Kidney tubule cell (primary cell): ENCODE results near the gene VSIG8.

Experiments used
- DNase-seq: peaks from one replicate; pipeline ENCODE4 v3.0.0-alpha.2; 2018; ENCODE audit warnings: low spot score

The VSIG8 gene

DNA sequence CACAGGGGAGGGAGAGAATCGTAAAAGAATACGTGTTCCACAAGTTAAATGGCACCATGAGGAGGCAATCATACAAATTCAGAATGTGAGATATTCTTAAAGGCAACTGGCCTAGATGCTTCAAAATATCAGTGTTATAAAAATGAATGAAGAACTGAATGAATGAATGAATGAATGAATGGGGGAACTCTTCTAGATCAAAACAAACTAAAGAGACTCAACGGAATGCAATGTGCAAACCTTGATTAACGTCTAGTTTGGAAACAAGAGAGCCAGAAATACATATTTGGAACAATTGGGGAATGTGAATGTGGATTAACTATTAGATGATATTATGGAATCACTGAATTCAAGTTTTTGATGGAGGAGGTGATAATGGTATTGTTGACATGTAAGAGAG lies 20.7 kb upstream of the VSIG8 start:
- no peak for DNase-seq

- peak; percentile 70 for DNase-seq
Observed at GRCh38 chr1:159882527-159882862, 20.0 kb upstream of the VSIG8 start.

- peak; percentile 100 for DNase-seq
Observed at GRCh38 chr1:159881622-159882526, 19.4 kb upstream of the VSIG8 start.

DNA sequence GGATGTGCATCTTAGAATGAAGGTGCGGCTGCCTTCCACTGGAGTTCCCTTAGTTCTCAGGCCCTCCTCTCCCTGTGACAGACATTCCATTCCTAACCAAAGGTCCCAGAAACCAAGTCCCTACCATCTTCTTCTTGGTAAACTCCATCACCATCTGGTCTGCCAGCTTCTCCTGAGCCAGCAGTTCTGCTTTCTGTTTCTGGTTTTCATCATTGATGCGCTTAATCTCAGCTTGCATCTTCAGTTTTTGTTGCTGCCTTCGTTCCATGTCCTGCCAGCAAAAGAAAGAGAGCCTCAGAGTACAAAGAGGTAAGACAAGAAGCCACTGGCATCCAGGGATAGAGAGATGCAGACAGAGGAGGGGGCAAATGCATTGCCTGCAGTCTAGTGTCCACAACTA lies 18.0 kb upstream of the VSIG8 start:
- DNase-seq, result no peak

DNA sequence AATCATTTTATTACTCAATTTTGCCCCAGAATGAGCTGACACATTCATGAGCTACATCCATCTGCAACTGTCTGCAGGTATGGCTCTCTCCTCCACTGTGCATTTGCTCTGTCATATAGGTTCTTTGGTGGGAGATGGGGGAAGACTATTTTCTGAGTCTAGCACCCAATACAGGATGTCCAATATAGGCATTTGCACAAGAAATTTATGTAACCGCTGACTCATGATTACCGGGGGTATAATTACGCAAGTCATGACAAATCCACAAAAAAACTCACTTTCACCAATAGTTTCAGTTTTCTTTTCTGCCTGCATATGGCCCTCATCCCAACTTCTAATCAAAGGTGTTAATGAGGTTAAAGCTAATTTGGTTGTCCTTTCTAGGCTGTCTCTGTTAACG lies 17.5 kb upstream of the VSIG8 start:
- DNase-seq, result peak; percentile 41

DNA sequence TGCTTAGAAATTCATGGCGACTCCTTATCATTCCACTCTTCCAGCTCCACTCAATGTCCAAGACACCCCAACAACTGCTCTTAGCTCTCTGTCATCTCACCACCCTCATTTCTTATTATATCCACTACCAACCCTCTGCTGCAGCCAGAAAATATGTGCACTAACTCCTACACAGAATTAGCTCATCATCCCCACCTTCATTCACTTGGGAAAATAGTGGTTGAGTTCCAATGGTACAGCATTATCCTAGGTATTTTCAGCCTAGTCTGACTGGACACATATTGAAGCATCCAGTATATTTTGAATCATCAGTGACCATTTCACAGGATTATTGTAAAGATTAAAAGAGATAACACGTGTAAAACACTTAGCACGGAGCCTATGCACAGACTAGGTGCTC lies 16.7 kb upstream of the VSIG8 start:
- DNase-seq, result no peak

GRCh38 chr1:159877695-159878444 lies 15.4 kb upstream of the VSIG8 start:
- DNase-seq, result no peak

GRCh38 chr1:159873530-159874143 lies 11.2 kb upstream of the VSIG8 start:
- DNase-seq, result no peak

GRCh38 chr1:159872891-159873290 lies 10.4 kb upstream of the VSIG8 start:
- no peak for DNase-seq

DNA sequence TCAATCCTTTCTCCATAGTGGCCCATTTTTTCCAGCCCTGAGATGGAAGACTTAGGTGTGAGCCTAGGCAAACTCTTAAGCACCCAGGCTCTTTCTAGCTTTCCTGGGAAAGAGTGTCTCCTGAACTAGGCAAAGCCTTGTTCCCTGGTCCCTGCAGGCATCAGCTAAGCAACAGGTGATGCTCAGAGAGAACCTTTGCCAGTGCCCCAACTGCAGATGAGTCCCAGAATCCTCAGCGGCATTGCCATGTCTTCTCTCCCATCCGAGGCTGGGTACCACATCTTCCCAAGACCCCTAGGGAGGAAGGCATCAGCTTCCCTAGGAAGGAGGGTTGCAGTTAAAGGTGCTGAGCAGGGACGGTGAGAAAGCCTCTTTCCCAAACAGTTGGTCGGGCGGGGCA lies 8.2 kb upstream of the VSIG8 start:
- no peak for DNase-seq

DNA sequence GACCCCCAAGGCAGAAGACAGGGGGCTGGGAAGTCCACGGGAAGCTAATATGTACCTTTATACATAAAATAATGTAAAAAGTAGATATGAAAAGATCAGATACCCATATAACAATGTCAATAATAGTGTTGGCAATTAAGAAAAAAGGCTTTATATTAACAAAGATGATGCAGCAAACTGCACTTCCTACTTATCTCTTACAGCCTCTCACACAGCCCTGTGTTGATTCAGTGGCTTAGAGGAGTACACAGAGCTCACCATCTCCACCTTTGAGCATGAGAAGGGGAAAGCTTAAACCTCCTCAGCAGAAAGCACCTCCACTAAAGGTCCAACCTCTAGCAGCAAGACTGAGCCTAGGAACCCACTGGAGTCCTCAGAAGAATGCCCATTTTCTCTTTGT lies 7.2 kb upstream of the VSIG8 start:
- DNase-seq, result no peak

- DNase-seq, result peak; percentile 96
Observed at GRCh38 chr1:159869173-159869572, 6.7 kb upstream of the VSIG8 start.

DNA sequence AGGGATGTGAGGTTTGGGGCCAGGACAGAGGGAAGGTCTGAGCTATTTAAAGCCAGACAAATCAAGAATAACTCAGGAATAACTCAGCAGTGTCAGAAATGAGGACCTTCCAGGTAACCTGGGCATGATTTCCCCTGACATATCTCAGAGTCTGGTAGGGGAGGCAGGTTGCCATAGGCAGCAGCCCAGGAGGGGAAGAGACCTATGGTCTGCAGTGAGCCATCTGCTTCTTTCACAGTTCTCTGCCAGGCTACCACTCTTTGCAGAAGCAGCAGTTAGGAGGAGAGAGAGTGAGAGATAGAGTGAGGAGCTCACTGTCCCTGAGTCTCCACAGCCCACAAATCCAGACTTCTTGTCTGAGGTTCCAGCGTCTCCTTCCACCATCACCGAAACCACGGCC lies 6.3 kb upstream of the VSIG8 start:
- DNase-seq, result no peak

DNA sequence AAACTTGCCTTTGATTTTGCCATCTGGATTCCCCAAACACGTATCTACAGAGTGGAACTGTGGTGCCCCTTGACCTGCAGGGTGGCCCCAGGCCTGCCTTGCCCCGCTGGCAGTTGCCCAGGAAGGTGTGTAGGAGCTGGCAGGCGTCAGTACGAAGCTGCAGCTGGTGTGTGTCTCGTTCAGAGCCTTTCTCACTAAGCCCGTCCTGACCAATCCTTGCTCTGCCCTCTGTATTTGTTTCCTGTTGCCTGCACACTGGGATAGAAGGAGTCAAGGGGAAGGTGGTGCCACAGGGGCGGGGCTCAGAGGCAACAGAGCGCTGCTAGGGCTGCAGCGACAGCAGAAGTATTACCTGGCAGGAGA lies 5.2 kb upstream of the VSIG8 start:
- peak; percentile 90 for DNase-seq

DNA sequence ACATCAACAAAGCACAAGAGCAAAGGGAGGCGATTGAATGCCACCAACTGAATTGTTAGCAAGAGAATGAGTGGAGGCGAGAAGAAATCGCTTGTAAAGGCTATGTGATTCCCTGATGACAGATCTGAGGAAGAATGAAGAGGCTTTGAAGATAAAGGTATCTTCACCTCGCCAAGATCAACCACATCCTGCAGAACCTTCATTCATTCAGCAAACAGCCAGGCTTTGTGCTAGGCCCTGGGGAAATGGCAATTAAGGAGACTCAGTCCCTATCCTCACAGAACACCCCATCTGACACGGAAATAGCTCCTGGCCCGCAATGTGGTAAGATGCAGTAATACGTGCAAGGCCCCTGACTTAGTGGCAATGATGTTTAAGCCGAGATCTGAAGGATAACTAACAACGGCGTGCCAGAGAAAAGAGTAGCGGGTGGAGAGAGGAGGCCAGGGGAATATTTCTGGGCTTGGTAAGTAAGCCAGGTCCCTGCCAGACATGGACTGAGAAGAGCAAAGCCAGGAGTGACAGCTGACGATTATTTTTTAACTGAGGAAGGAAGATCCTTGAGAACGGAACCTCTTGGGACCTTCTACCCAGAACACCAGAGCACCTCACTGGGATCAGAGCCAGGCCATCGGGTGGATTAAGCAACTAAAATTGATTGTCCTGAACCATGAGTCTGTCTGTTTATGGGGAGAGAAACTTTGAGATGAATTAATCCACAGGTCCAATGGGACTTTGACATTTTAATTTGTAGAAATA lies 4.6 kb upstream of the VSIG8 start:
- no peak for DNase-seq

- no peak for DNase-seq
Observed at GRCh38 chr1:159866066-159866465, 3.6 kb upstream of the VSIG8 start.

DNA sequence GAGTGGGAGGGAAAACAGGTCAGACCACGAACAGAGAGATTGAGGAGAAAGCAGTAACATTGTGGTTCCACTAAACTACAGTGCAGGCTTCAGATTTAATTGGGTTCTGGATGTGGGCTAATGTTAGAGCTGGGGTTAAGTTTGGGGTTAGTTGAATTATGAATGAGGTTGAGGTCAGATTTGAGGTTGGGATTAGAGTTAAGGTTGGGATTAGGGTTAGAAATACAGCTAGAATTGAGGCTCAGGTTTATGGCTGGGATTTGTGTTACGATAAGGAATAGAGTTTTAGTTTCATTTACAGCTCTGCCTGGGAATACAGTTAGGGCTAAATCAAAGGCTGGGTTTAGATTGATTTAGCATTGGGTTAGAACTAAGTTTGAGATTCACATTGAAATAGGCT lies 1.8 kb upstream of the VSIG8 start:
- no peak for DNase-seq

- no peak for DNase-seq
Observed at GRCh38 chr1:159862031-159862430, 426 bp downstream of the VSIG8 start.

GRCh38 chr1:159861218-159861617 lies 1.2 kb downstream of the VSIG8 start:
- DNase-seq, result no peak

DNA sequence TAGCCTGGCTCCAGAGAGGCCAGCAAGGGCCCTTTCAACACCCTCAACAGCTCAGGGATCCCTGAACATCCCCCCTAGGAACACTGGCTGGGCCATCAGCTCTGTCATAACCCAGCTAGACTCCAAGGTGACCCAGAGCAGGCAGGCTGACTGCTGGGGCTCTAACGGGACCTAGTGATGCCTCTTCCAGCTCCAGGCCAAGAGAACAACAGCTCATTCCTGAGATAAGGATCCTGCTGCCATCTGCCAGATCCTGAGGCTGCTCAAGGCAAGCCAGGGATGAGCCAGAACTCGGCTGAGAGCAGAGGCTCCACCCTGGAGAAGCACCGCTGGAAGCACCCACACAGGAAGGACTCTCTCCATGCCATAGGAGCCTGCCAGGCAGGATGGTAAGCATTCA lies 2.0 kb downstream of the VSIG8 start:
- DNase-seq, result no peak

DNA sequence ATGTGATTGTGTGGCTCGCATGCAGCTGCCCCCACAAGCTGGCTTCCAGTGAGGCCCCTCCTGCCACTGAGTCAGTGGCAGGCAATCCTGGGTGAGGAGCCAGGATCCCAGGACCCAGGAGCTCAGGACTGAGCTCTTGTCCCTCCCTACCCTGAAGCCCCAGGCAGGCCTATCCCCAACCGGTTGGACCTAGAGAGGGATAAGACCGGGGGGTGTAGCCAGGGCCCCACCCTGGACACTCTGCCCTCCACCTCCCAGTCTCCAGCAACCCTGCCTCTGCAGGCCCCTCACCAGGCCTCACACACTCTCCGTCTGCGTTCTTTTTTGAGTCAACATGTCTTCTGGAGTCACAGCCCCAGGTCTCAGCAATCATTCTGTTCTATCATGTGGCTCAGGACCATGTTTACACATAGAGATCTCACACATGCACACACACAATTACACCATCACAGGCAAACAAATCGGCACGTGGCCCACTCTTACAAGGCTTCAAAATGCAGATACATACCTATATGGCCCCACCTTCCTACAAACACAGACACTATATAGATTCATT lies 2.6 kb downstream of the VSIG8 start:
- DNase-seq, result no peak

- no peak for DNase-seq
Observed at GRCh38 chr1:159857889-159858288, 4.6 kb downstream of the VSIG8 start.
